Measurements from ENCODE around the gene SEMA3D.

DNA sequence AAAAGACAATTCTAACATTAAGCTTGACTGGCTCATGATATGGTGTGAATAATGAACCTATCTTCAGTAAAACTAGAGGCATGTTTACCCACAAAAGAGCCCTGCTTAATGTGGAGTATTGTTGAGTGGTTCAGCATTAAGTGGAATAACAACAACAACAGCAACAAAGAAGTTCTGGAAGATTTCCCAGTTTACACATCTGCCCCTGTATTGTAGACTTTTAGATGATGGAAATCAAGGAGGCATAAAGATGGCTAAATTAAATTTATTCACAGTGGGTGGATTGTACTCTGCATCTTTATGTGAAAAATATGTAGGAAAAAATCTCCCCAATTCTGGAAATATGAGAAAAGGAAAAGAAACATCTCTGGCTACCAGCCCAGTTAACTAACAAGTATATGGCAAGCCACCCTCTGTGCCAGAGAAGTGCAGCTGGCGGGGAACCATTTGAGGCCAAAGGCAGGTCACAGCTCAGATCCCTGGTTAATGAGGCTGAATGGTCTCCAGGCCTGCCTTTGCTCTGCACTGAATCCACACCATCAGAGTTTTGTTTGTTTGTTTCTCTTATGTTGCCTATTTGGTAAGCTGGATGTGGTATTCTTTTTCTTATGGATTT is 186.0 kb downstream of the SEMA3D start:
- TF ChIP-seq, protein P1, sequence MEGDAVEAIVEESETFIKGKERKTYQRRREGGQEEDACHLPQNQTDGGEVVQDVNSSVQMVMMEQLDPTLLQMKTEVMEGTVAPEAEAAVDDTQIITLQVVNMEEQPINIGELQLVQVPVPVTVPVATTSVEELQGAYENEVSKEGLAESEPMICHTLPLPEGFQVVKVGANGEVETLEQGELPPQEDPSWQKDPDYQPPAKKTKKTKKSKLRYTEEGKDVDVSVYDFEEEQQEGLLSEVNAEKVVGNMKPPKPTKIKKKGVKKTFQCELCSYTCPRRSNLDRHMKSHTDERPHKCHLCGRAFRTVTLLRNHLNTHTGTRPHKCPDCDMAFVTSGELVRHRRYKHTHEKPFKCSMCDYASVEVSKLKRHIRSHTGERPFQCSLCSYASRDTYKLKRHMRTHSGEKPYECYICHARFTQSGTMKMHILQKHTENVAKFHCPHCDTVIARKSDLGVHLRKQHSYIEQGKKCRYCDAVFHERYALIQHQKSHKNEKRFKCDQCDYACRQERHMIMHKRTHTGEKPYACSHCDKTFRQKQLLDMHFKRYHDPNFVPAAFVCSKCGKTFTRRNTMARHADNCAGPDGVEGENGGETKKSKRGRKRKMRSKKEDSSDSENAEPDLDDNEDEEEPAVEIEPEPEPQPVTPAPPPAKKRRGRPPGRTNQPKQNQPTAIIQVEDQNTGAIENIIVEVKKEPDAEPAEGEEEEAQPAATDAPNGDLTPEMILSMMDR (IDR thresholded peaks at IDR 0.05; ENCODE audit: poor library complexity, severe bottlenecking) = no peak
- TF ChIP-seq RAD21 (conservative IDR thresholded peaks at IDR 0.05) (no peak), SMC3 (conservative IDR thresholded peaks at IDR 0.05; ENCODE audit: poor library complexity) (no peak)

All from neural cell (in vitro differentiated cells).